PFSK-1 (cell line): ENCODE data around the gene INF2.

ENCODE experiments used
- FOXP2 ChIP-seq: optimal IDR thresholded peaks from 2 replicates; pipeline ENCODE3; 2011; ENCODE audit warnings: borderline replicate concordance, control low read depth, inconsistent platforms; ENCODE audit not compliant: insufficient read depth; ENCODE audit errors: extremely low read length, extremely low read depth
- POLR2AphosphoS5 ChIP-seq: IDR thresholded peaks from 2 replicates; pipeline ENCODE4 v1.6.1; 2012; ENCODE audit warnings: low read depth, mild to moderate bottlenecking, control low read depth, low read length, moderate library complexity
- SIN3A ChIP-seq: IDR thresholded peaks from 2 replicates; pipeline ENCODE4 v1.6.1; 2012; ENCODE audit warnings: mild to moderate bottlenecking, low read length, moderate library complexity, borderline replicate concordance; ENCODE audit not compliant: insufficient read depth
- TAF1 ChIP-seq: IDR thresholded peaks from 2 replicates; pipeline ENCODE4 v1.6.1; 2012; ENCODE audit warnings: low read length, control low read depth, borderline replicate concordance; ENCODE audit not compliant: insufficient read depth
- TF ChIP-seq, protein P1 (sequence below), 2 experiments: IDR thresholded peaks; 2 replicates each; pipeline versions ENCODE4 v1.6.1 to v1.8.0; 2011 to 2012; ENCODE audit warnings: low read depth in 2 of 2, low read length in 2 of 2, control low read depth in 1 of 2, inconsistent platforms in 1 of 2, mild to moderate bottlenecking in 1 of 2, moderate library complexity in 1 of 2; ENCODE audit not compliant: insufficient read depth in 1 of 2

Gene INF2

DNA sequence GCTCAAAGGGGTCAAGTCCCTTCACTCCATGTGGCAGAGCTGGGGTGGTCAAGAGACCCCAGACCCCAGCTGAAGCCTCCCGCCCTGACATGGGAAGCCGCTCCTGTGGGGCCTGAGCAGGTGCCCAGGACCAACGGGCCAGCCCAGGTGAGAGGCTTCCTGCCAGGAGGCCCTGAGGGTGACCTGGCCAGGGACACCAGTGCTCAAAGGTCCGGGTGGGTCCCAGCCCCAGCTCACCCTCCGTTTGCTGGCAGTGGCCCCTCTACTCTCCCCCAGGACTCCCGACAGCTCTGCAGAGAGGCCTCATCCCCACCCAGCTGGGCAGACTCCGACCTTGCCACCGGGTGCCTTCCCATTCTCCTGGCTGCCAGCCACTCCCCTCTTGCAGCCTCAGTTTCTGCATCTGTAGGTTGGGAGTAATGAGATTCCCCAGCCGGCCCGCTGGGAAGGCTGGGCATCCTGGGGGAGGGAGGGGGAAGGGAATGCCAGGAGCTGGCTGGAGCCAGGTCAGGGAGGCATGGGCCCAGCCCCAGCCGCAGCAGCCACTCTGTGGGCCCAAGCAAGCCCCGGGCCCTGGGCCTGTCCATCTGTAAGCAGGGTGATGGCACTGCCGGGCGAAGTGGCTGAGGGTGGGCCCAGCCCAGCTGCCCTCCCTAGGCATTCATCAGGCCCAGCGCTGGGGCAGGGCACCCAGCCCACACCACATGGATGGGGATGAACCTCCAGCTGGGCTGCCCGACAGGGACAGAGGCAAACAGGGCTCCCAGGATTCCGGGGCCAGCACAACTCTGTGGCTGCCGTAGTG, 10.3 kb upstream of the INF2 start:
- TF ChIP-seq, protein P1, sequence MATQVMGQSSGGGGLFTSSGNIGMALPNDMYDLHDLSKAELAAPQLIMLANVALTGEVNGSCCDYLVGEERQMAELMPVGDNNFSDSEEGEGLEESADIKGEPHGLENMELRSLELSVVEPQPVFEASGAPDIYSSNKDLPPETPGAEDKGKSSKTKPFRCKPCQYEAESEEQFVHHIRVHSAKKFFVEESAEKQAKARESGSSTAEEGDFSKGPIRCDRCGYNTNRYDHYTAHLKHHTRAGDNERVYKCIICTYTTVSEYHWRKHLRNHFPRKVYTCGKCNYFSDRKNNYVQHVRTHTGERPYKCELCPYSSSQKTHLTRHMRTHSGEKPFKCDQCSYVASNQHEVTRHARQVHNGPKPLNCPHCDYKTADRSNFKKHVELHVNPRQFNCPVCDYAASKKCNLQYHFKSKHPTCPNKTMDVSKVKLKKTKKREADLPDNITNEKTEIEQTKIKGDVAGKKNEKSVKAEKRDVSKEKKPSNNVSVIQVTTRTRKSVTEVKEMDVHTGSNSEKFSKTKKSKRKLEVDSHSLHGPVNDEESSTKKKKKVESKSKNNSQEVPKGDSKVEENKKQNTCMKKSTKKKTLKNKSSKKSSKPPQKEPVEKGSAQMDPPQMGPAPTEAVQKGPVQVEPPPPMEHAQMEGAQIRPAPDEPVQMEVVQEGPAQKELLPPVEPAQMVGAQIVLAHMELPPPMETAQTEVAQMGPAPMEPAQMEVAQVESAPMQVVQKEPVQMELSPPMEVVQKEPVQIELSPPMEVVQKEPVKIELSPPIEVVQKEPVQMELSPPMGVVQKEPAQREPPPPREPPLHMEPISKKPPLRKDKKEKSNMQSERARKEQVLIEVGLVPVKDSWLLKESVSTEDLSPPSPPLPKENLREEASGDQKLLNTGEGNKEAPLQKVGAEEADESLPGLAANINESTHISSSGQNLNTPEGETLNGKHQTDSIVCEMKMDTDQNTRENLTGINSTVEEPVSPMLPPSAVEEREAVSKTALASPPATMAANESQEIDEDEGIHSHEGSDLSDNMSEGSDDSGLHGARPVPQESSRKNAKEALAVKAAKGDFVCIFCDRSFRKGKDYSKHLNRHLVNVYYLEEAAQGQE (IDR thresholded peaks at IDR 0.05; ENCODE audit: insufficient read depth in 1 of 2, low read depth in 2 of 2, low read length in 2 of 2) = no peak
- no peak for TF ChIP-seq FOXP2
- TF ChIP-seq POLR2AphosphoS5 = no peak
- no peak for TF ChIP-seq TAF1

DNA sequence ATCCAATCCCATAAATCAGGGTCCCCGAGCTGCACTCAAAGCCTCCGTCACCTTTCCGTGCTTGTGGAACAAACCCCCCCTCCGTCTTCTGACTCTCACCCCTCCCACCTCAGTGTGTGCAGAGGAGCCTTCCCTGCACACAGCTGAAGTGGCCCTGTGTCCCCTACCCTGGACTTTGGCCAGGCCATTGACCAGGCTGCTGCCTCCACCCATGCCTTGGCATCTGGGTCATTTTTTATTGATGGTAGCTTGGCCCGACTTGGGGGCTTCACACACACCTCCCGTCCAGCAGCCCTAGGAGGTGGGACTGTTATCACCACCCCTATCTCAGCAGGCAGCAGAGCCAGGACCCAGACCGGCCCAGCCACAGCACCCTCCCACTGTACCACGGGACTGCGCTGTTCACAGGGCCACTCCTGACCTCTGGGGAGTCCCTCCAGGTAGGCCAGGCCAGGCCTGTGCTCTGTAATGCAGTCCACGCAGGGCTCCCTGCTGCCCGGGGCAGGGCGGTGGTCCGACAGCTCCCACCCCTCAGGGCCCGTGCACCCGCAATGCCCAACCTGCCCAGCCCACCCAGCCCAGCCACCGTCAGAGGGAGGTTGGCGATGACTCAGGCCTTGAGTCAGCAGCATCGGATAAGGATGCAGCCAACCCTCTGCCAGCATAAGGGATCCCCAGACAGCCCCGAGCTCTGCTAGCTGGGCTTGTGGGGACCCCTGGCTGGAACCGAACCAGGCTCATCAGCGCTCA, 9.2 kb upstream of the INF2 start:
- TF ChIP-seq FOXP2 (no peak), POLR2AphosphoS5 (no peak), SIN3A (no peak), TAF1 (no peak)
- TF ChIP-seq, protein P1 (IDR thresholded peaks at IDR 0.05; ENCODE audit: insufficient read depth in 1 of 2, low read depth in 2 of 2, low read length in 2 of 2) = no peak

DNA sequence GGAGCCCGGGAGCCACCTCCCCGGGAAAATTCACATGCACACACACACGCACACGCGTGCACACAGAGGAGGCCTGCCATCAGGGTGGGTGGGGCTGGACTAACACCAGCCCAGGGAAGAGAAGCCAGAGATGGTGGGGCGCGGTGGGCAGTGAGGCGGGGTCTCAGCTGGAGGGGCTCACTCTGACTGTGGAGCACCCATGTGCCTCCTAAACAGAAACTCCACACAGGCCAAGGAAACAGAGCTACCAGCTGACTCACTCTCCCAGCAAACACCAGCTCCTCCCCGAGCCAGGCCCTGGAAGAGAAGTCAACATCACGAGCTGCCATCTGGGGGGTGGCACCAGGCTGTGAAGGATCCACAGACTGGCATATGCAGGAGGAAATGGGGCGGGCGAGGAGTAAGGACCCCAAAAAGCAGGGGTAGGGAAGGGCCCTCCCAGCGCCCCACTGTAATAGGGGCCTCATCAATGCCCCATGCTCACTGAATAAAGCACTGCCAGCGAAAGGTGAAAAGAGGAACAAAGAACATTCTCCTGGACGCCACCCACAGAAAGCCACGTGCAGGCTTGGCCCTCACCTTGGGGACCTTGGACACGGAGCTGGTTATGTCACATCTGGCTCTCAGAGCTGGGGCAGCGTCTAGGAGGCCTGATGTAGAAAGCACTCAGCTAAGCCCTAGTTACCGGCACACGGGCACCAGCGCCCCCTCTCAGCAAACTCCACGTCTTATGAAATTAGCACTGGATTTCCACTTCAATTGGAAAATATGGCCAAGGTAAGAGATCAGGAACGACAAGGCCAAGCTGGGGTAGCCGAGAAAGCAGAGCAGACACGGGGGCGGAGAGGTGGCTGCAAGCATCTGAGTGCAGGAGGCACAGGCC, 8.4 kb upstream of the INF2 start:
- TF ChIP-seq, protein P1 (IDR thresholded peaks at IDR 0.05; ENCODE audit: insufficient read depth in 1 of 2, low read depth in 2 of 2, low read length in 2 of 2) = no peak
- TF ChIP-seq TAF1 (no peak), SIN3A (no peak), POLR2AphosphoS5 (no peak), FOXP2 (no peak)

DNA sequence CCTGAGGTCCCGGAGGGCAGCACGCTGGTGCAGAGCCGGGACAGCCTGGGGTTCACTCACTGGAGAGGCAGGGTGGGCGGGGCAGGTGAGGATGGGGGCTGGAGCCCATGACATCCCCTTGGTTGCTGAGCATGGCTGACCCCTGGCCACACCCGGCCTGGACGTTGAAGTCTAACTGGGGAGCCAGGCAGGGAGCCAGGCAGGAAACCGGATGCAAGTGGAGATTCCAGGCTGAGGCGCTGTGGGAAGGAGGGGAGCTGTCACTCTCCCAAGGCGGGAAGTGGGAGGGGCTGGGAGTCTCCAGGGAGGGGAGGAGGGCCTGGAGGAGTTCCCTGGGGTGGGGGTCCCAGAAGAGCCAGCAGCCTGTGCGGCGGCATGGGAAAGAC, 7.7 kb upstream of the INF2 start:
- TF ChIP-seq, protein P1 (IDR thresholded peaks at IDR 0.05; ENCODE audit: insufficient read depth in 1 of 2, low read depth in 2 of 2, low read length in 2 of 2) = no peak
- TF ChIP-seq SIN3A = no peak
- no peak for TF ChIP-seq TAF1
- TF ChIP-seq POLR2AphosphoS5 = no peak
- no peak for TF ChIP-seq FOXP2
